ENCODE data around the gene CEP63. TPM values are rescaled to one million over a fixed set of nuclear protein-coding genes. Genes with fewer than 3 reads are reported as not detected.

The CEP63 gene
- total and polyA plus RNA-seq, 2 experiments from 2014 or later, result 15.1 to 53.9 TPM

DNA sequence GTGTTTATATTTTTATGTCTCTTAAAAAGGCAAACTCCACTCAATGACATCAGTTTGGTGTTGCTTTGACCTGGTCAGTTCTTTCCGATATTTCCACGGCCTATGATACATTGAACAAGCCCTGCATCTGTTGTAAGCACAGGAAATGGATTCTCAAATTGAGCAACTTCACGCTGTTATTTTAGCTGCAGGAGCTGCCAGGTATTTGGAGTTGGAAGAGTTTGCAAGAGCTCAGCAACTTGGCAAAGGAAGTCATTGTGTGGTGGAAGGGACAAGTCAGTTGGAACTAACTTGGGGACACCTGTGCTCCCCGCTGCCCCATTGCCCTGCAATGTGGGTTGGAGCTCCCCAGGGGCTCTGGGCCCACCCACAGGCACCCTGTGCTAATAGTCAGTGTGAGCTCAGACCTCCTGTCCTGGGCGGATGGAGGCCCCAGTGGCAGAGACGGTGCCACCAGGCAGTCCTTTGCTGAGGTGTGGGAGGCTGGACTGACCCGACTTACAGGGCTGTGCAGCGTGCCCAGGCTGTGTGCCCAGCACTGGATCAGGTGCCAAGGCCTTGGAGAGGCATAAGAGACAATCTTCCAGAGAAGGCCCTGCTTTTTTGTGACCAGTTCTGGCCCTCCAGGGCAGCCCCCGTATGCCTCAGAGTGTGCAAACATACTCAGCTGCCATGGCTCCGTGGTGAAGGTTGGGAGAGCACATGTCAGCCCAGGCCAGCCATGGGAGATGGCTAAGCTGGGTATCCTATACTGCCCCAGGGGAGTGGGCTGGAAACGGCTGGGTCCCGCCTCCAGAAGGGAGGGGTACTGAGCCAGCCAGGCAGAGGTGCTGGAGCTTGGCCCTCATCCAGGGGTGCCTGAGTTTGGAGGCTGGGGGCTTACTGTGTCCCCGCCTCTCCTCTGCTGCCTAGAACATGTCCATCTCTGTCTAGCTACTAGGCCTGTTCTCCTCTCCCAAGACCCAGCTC is 121.5 kb downstream of the CEP63 start:
- Mint-ChIP-seq H3K36me3 (ENCODE audit: low read depth) (no peaks in the 10 kb centered on the region; the same call in 2 of the 3 replicates), H3K4me3 (no peak overlapping the region), H3K4me1 (no peaks in the 10 kb centered on the region), H3K27ac (no peak overlapping the region), H3K27me3 (ENCODE audit: insufficient read depth, low read depth, poor library complexity) (peaks cover 12% of the 10 kb centered on the region), H3K9me3 (no peaks in the 10 kb centered on the region)
- H3K4me3 ChIP-seq, result no peak overlapping the region
- no peak overlapping the region for H3K4me2 ChIP-seq
- no peak overlapping the region for H3K27ac ChIP-seq (ENCODE audit: low read depth)
- no peaks in the 10 kb centered on the region for H3K9me2 ChIP-seq (ENCODE audit: insufficient read depth)
- H3K79me2 ChIP-seq (replicated peaks; ENCODE audit: insufficient read depth), result no peaks in the 10 kb centered on the region
- 0 out of 2 replicates have a peak, but pooled peaks cover under 1% of the 10 kb centered on the region for H3K4me1 ChIP-seq (ENCODE audit: insufficient read depth)
- no peaks in the 10 kb centered on the region for H4K20me1 ChIP-seq (replicated peaks; ENCODE audit: insufficient read depth)
- DNase-seq (ENCODE audit: low spot score), result no peak
- H3F3A ChIP-seq (replicated peaks; ENCODE audit: low read depth), result no peaks in the 10 kb centered on the region
- no peak for ATAC-seq
- no peaks in the 10 kb centered on the region for H3K27me3 ChIP-seq (ENCODE audit: insufficient read depth)
- H3K36me3 ChIP-seq (ENCODE audit: insufficient read depth), result no peaks in the 10 kb centered on the region
- no peak for TF ChIP-seq ETS1 (IDR thresholded peaks at IDR 0.05)
- H2AFZ ChIP-seq, result no peak overlapping the region

- Mint-ChIP-seq H3K27me3 (ENCODE audit: insufficient read depth, low read depth, poor library complexity) (peaks cover 8% of the 10 kb centered on the region), H3K4me3 (no peak overlapping the region), H3K9me3 (no peaks in the 10 kb centered on the region), H3K27ac (no peak overlapping the region), H3K4me1 (no peaks in the 10 kb centered on the region), H3K36me3 (ENCODE audit: low read depth) (no peaks in the 10 kb centered on the region; the same call in 2 of the 3 replicates)
- Histone ChIP-seq H3K36me3 (ENCODE audit: insufficient read depth) (no peaks in the 10 kb centered on the region), H3K79me2 (replicated peaks; ENCODE audit: insufficient read depth) (no peaks in the 10 kb centered on the region), H3K4me1 (ENCODE audit: insufficient read depth) (no peaks in the 10 kb centered on the region), H3F3A (replicated peaks; ENCODE audit: low read depth) (no peaks in the 10 kb centered on the region), H3K27ac (ENCODE audit: low read depth) (no peak overlapping the region), H2AFZ (no peak overlapping the region), H3K4me2 (no peak overlapping the region), H3K4me3 (no peak overlapping the region), H3K27me3 (ENCODE audit: insufficient read depth) (no peaks in the 10 kb centered on the region), H3K9me2 (ENCODE audit: insufficient read depth) (no peaks in the 10 kb centered on the region), H4K20me1 (replicated peaks; ENCODE audit: insufficient read depth) (no peaks in the 10 kb centered on the region)
- DNase-seq (ENCODE audit: low spot score) (no peak), ATAC-seq (no peak)
- TF ChIP-seq JUNB (IDR thresholded peaks at IDR 0.05; ENCODE audit: unreplicated experiment), result no peak
- no peak for TF ChIP-seq NANOG (IDR thresholded peaks at IDR 0.05; ENCODE audit: borderline replicate concordance)
- TF ChIP-seq STAT1 (IDR thresholded peaks at IDR 0.05; ENCODE audit: unreplicated experiment), result no peak
- no peak for TF ChIP-seq ZNF114 (CRISPR knock-in tag; IDR thresholded peaks at IDR 0.05)
- TF ChIP-seq, protein P1, sequence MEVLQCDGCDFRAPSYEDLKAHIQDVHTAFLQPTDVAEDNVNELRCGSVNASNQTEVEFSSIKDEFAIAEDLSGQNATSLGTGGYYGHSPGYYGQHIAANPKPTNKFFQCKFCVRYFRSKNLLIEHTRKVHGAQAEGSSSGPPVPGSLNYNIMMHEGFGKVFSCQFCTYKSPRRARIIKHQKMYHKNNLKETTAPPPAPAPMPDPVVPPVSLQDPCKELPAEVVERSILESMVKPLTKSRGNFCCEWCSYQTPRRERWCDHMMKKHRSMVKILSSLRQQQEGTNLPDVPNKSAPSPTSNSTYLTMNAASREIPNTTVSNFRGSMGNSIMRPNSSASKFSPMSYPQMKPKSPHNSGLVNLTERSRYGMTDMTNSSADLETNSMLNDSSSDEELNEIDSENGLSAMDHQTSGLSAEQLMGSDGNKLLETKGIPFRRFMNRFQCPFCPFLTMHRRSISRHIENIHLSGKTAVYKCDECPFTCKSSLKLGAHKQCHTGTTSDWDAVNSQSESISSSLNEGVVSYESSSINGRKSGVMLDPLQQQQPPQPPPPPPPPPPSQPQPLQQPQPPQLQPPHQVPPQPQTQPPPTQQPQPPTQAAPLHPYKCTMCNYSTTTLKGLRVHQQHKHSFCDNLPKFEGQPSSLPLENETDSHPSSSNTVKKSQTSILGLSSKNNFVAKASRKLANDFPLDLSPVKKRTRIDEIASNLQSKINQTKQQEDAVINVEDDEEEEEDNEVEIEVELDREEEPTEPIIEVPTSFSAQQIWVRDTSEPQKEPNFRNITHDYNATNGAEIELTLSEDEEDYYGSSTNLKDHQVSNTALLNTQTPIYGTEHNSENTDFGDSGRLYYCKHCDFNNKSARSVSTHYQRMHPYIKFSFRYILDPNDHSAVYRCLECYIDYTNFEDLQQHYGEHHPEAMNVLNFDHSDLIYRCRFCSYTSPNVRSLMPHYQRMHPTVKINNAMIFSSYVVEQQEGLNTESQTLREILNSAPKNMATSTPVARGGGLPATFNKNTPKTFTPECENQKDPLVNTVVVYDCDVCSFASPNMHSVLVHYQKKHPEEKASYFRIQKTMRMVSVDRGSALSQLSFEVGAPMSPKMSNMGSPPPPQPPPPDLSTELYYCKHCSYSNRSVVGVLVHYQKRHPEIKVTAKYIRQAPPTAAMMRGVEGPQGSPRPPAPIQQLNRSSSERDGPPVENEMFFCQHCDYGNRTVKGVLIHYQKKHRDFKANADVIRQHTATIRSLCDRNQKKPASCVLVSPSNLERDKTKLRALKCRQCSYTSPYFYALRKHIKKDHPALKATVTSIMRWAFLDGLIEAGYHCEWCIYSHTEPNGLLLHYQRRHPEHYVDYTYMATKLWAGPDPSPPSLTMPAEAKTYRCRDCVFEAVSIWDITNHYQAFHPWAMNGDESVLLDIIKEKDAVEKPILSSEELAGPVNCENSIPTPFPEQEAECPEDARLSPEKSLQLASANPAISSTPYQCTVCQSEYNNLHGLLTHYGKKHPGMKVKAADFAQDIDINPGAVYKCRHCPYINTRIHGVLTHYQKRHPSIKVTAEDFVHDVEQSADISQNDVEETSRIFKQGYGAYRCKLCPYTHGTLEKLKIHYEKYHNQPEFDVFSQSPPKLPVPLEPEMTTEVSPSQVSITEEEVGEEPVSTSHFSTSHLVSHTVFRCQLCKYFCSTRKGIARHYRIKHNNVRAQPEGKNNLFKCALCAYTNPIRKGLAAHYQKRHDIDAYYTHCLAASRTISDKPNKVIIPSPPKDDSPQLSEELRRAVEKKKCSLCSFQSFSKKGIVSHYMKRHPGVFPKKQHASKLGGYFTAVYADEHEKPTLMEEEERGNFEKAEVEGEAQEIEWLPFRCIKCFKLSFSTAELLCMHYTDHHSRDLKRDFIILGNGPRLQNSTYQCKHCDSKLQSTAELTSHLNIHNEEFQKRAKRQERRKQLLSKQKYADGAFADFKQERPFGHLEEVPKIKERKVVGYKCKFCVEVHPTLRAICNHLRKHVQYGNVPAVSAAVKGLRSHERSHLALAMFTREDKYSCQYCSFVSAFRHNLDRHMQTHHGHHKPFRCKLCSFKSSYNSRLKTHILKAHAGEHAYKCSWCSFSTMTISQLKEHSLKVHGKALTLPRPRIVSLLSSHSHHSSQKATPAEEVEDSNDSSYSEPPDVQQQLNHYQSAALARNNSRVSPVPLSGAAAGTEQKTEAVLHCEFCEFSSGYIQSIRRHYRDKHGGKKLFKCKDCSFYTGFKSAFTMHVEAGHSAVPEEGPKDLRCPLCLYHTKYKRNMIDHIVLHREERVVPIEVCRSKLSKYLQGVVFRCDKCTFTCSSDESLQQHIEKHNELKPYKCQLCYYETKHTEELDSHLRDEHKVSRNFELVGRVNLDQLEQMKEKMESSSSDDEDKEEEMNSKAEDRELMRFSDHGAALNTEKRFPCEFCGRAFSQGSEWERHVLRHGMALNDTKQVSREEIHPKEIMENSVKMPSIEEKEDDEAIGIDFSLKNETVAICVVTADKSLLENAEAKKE (CRISPR knock-in tag; IDR thresholded peaks at IDR 0.05), result no peak
- no peak for TF ChIP-seq ETS1 (IDR thresholded peaks at IDR 0.05)
- TF ChIP-seq EZH2 (IDR thresholded peaks at IDR 0.05; ENCODE audit: low read depth, unreplicated experiment), result no peak
Observed at GRCh38 chr3:134608023-134608770, 122.3 kb downstream of the CEP63 start.
